ENCODE measurements around the gene HPGD.

GRCh38 chr4:174523025-174523693 is 871 bp upstream of the HPGD start:
- TF ChIP-seq CTCF (IDR thresholded peaks at IDR 0.05) (no peak), POLR2A (IDR thresholded peaks at IDR 0.05) (no peak)

All from esophagus squamous epithelium (tissue), 4 donors.